Vagina (tissue), 2 donors: ENCODE measurements around the gene ARHGAP44.

Experiments
- POLR2A ChIP-seq, 2 donors: fragments of 450-650 bp; IDR thresholded peaks; one replicate each; pipeline ENCODE4 v1.6.1; 2017; ENCODE audit warnings: antibody characterized with exemption in 2 of 2, mild to moderate bottlenecking in 2 of 2, moderate library complexity in 2 of 2
- POLR2AphosphoS5 ChIP-seq, 2 donors: sonication (generic); formaldehyde crosslinking; IDR thresholded peaks; one replicate each; pipeline ENCODE4 v1.9.0; 2017; ENCODE audit warnings: antibody characterized with exemption in 2 of 2, mild to moderate bottlenecking in 2 of 2, low read depth in 1 of 2; ENCODE audit not compliant: insufficient read depth in 1 of 2

GRCh38 chr17:12928736-12929135, 139.4 kb downstream of the ARHGAP44 start:
- TF ChIP-seq POLR2AphosphoS5 (IDR thresholded peaks at IDR 0.05; ENCODE audit: insufficient read depth in 1 of 2, low read depth in 1 of 2) (no peak), POLR2A (IDR thresholded peaks at IDR 0.05) (no peak)
